Activated effector memory CD4-positive, alpha-beta T cell treated with anti-CD3 and anti-CD28 coated beads, Interleukin-2, amount 50 U/mL, for 16 hours (primary cell): ENCODE measurements around the gene PAQR5.
"Not testable (repeated sequence)": the region's sequence is repeated elsewhere in the genome, so short reads cannot be mapped to it uniquely, and the experiment has no call there.

Source experiments
- DNase-seq: peaks from one replicate; pipeline ENCODE4 v3.0.0-alpha.2; 2020

Gene PAQR5

DNA sequence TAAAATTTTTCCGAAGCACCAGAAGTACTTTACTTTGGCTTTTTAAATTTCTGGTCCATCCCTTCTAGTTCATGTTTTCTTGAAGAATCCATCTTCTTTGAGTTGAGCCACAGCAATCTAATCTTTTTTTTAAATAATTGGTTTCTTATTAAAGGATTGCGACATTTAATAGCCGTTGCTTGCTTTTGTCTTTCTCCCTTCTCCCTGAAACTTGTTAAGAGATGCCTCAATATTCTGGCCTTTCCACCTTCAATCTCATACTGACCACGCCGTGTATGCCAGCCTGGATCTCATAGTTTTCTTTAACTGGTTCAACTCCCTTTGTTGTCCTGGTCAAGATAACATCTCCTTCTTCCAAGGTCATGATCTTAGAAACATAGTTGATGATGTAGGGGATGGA, 135.5 kb downstream of the PAQR5 start:
- DNase-seq, result no peak

DNA sequence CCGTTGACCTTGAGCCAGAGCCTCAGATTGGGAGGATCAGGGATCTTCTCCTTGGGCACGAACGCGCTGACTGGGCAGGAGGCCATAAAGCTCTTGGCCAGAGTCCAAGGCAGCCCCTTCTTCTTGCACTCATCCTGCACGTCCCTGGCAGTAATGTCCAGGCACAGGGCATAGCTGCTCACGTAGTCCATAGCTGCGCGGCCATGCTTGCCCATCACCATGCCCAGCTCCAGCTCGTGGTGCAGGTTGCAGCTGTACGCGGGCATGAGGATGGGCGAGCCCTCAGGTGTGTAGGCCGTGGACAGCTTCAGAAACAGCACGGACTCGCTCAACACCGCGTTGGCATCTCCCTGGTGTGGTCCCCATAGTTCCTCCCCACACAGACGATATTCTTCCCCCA, 136.0 kb downstream of the PAQR5 start:
- DNase-seq, result no peak

DNA sequence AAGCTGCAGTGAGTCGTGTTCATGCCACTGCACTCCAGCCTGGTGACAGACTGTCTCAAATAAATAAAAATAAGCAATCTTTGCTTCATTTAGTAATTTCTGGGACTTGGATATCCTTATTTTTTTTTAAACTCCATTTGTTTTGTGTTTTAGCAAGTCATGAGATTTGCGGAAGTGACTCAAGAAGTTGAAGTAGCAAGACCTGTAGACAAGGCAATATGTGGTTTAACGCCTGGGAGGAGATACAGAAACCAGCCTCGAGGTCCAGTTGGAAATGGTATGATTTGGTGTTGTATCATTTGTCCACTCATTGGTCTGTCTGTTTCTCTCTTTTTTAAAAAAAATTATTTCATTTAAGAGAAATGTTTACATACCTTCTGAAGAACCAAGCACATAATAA, 137.3 kb downstream of the PAQR5 start:
- no peak for DNase-seq

DNA sequence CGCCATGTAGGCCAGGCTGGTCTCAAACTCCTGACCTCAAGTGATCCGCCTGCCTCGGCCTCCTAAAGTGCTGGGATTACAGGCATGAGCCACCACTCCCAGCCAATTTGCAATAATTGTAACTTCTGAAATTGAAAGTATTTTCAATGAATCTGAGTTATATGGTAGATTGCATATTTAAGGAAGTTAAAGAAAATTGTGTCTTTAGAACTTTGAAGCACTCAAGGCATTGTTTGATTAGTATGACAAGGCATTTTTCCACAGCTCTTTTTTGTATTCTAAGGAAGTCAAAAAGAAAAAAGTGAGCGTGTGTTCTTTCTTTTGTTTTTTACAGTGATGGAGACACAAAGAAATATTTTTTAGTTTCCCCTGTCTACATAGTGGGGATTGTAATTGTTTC, 138.2 kb downstream of the PAQR5 start:
- DNase-seq, result no peak

DNA sequence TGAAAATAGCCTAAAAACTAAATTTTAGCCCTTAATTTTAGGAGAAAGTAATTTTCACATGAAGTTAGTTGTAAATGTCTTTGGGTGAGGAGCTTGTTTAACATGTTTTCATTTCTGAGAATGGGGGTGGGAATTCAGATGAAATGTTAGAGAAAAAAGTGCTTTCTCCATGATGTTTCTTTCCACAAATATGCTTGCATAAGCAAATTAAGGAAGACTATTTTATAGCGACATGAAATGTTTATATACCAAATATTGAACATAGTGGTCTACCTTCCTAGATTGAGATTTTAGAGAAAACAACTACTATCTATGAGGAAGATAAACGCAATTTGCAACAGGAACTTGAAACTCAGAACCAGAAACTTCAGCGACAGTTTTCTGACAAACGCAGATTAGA, 140.9 kb downstream of the PAQR5 start:
- no peak for DNase-seq

DNA sequence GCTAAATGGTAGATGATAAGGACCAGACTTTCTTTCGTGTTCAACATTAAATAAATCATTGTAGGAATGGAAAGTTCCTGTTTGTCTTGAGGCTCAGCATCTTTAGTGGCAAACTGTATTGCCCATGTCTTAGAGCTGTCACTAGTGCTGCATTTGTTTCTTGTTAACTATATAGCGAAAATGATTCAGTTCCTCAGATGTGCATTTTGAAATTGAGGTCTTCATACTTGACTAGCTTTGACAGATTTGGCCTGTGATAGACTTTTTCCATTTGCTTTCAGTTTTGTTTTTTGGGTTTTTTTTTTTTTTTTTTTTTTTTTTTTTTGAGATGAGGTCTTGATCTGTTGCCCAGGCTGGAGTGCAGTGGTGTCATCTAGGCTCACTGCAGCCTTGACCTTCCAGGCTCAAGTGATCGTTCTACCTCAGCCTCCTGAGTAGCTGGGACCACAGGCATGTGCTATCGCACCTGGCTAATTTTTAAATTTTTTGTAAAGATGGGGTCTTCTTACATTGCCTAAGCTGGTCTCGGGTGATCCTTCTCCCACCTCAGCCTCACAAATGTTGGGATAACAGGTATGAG, 144.4 kb downstream of the PAQR5 start:
- DNase-seq, result no peak

DNA sequence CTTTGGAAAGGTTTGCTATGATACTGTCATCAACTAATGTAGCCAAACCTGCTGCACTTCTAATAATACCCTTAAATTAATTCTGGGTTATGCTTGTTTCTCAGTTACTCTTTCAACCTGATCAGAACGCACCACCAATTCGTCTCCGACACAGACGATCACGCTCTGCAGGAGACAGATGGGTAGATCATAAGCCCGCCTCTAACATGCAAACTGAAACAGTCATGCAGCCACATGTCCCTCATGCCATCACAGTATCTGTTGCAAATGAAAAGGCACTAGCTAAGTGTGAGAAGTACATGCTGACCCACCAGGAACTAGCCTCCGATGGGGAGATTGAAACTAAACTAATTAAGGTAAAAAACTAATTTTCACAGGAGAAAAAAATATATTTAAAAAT, 146.0 kb downstream of the PAQR5 start:
- DNase-seq, result no peak

DNA sequence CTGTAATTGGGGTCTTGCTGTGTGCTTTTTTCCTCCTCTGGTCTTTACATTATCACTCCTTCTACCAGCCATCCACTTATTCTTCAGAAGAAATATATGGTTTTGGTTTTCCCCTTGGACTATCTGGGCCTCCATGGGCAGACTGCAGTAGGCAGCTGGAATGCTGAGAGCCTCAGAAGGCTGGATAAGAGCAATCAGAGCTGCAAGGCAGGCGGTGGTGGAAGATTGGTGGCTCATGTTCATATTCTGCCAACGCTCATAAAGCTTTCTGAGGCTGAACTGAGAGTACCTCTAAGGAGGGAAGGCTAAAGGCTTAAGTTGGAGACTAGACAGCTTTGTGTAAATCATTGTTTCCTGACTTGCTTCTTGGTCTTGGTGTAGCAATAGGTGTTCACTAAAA, 148.2 kb downstream of the PAQR5 start:
- DNase-seq, result no peak

DNA sequence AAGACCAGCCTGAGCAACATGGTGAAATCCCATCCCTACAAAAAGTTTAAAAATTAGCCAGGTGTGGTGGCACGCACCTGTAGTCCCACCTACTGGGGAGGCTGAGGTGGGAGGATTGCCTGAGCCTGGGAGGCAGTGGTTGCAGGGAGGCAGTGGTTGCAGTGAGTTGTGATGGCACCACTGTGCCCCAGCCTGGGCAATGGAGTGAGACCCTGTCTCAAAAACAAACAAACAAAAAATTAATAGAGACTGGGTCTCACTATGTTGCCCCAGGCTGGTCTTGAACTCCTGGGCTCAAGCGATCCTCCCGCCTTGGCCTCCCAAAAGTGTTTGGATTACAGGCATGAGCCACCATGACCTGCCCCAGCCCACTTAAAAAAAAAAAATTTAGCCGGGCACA, 151.5 kb downstream of the PAQR5 start:
- not testable (repeated sequence) for DNase-seq

DNA sequence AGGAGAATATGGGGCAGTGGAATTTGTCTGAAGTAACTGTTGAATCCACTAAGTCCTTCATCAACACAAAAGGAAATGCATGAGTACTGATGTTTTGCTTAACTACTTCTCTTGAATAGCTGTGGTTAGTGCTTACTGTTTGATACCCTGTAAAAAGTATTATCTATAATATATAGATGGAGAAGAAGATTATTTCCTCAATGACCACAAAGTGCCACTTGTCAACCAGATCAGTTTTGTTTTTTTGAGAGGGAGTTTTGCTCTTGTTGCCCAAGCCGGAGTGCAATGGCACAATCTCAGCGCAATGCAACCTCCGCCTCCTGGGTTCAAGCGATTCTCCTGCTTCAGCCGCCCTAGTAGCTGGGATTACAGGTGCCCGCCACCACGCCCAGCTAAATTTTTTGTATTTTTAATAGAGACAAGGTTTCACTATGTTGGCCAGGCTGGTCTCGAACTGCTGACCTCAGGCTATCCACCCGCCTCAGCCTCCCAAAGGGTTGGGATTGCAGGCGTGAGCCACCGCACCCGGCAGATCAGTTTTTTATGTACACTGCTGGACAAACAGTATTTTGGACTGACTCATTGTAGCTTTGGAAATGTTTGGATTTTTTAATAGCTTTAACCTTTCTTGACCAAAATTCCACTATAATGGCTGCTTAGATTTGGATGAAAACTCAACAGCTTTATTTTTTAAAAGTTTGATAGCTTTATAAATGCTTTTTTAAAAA, 152.4 kb downstream of the PAQR5 start:
- no peak for DNase-seq

DNA sequence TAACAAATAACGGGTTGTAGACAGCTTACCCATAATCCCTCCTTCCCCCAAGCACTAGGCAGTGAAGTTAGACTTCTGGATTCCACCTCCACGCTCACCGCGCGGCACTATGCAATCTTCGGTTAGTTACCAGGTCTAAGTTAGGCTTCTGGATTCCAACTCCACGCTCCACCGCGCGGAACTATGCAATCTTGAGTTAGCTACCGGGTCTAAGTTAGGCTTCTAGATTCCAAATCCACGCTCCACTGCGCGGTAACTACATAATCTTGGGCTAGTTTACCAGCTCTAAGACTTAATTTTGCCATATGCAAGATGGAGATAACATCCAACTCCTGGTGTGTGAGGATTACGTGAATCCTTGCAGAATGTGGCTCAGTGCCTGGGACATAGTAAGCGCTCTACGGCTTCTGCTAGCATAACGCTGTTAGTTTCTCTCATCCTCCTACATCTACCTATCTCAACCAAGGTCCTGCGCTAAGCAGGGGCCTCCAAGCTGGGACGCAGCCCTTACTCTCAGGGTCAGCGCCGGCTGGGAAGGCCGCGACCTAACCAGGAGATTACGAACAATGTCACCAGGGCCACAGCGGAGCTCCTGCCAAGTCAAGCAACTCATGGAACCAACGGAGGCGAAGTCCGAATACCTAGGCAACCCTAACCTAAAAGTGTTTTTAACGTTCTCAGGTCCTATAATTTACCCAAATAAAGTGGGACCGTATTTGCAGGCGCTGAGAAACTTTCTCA, 153.4 kb downstream of the PAQR5 start:
- peak; percentile 69 for DNase-seq

DNA sequence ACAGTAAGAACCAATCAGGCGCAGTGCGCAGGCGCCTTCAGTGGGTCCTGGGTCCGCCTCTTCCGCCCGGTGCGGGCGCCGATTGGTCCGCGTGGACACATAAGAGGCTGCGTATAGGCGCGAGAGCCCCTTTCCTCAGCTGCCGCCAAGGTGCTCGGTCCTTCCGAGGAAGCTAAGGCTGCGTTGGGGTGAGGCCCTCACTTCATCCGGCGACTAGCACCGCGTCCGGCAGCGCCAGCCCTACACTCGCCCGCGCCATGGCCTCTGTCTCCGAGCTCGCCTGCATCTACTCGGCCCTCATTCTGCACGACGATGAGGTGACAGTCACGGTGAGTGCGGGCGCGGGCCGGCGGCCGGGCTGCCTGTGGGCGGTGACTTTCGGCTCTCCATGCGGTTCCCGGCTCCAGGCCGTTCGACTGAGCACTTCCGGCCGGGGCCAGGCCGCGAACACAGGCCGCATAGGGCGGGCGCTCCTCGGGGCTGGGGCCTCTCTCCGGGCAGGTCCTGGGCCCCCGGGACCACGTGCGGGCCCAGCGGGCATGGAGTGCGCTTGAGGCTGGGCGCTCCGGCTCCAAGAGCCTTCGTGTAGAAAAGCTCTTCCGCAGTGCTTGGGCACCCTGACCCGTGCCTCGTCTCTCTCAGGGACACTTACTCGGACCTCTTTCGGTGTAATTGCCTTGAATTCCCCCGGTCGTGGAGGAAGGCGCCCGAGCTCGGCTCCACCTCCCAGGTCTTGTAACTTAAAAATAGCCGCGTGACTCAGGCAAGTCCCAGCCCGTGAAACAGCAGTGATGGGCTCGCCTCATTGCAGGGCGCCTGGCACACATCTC, 154.2 kb downstream of the PAQR5 start, which contains the start of gene RPLP1:
TSS of gene RPLP1 (plus strand) at position 127 of the 830 bp plus-strand sequence. CDS start at position 258, 131 bp downstream.
- DNase-seq, result peak; percentile 98

DNA sequence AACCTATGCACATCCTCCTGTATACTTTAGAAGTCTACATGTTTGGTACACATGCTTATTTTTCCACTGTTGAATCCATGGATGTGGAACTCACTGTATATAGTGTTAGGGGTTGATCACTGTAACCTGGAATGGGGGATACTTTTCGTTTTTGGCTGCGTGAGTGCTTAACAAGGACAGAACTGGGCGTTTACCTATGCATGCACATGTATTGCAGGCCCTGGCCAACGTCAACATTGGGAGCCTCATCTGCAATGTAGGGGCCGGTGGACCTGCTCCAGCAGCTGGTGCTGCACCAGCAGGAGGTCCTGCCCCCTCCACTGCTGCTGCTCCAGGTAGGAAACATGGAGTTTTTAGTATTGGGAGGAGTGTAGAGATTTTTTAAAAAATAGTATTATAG, 156.2 kb downstream of the PAQR5 start:
- no peak for DNase-seq

DNA sequence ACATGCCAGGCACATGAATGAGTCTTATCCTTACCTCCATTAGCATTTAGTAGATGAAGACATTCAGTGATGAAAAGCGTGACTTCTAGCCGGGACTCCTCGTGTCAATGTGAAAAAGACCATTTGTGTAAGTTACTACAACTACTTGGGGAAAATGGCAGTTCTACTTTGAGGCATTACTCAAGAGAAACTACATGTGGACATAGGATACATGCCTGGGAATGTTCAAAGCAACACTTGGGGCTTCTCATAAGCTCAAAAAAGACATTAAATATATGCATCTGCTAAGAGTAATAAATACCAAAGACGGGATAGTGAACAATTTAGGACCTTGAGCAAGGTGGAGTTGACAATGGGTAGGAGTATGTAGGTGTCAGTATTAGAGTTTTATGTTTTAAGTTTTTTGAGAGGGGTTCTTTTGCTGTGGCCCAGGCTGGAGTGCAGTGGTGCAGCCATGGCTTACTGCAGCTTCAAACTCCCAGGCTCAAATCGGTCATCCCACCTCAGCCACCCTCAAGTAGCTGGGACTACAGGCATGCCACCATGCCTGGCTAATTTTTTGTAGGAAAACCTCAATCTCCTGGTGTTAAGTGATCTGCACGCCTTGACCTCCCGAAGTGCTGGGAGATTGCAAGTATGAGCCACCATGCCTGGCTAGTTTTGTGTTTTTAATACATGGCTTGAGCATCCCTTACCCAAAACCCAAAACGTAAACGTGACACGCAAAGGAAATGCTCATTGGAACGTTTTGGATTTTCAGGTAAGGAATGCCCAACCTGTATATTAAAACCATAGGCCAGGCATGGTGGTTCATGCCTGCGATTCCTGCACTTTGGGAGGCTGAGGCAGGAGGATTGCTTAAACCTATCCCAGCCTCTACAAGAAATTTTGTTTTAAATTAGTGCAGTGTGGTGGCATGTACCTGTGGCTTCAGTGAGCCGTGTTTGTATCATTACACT, 157.8 kb downstream of the PAQR5 start:
- no peak for DNase-seq
